Neural progenitor cell (in vitro differentiated cells): ENCODE measurements around the gene ARSH. TPM values are rescaled to one million over a fixed set of nuclear protein-coding genes. Genes with fewer than 3 reads are reported as not detected.
A peak's percentile ranks its signal among the peaks of the same experiment; 100 is the strongest.

Experiments used
- DNase-seq: peaks from one replicate; pipeline ENCODE4 v3.0.0-alpha.2; 2016; ENCODE audit warnings: low spot score
- H2AFZ ChIP-seq: fragments of 200-600 bp; sonication (generic); replicated peaks from 2 replicates; pipeline ENCODE4 v1.6.1; 2016; ENCODE audit warnings: antibody characterized with exemption
- H3F3A ChIP-seq: fragments of 200-600 bp; sonication (generic); 2 replicates; pipeline ENCODE4 v1.6.1; 2016; ENCODE audit warnings: antibody characterized with exemption, low read depth
- H3K27ac ChIP-seq: fragments of 200-600 bp; sonication (generic); 2 replicates; pipeline ENCODE4 v1.5.1; 2016; ENCODE audit warnings: mild to moderate bottlenecking
- H3K27me3 ChIP-seq: fragments of 200-600 bp; sonication (generic); 2 replicates; pipeline ENCODE4 v1.6.1; 2016; ENCODE audit warnings: mild to moderate bottlenecking, moderate library complexity
- H3K36me3 ChIP-seq: fragments of 200-600 bp; sonication (generic); 2 replicates; pipeline ENCODE4 v1.5.1; 2016
- H3K4me1 ChIP-seq: fragments of 200-600 bp; sonication (generic); 2 replicates; pipeline ENCODE4 v1.6.1; 2016; ENCODE audit warnings: mixed run types
- H3K4me2 ChIP-seq: fragments of 200-600 bp; sonication (generic); 2 replicates; pipeline ENCODE4 v1.6.1; 2016
- H3K4me3 ChIP-seq: fragments of 200-600 bp; sonication (generic); 2 replicates; pipeline ENCODE4 v1.5.1; 2016
- H3K79me2 ChIP-seq: fragments of 200-600 bp; sonication (generic); 2 replicates; pipeline ENCODE4 v1.6.1; 2016; ENCODE audit warnings: low read depth
- H3K9ac ChIP-seq: fragments of 200-600 bp; sonication (generic); 2 replicates; pipeline ENCODE4 v1.6.1; 2016
- H3K9me3 ChIP-seq: fragments of 200-600 bp; sonication (generic); 2 replicates; pipeline ENCODE4 v1.5.1; 2016; ENCODE audit warnings: low read depth
- H4K20me1 ChIP-seq: fragments of 200-600 bp; sonication (generic); 2 replicates; pipeline ENCODE4 v1.6.1; 2016; ENCODE audit warnings: low read depth
- H3K27ac Mint-ChIP-seq: 3 replicates; pipeline ENCODE4 v1.8.0; 2021; ENCODE audit warnings: mixed read lengths
- H3K27me3 Mint-ChIP-seq: 2 replicates; pipeline ENCODE4 v1.8.0; 2022; ENCODE audit warnings: low read depth, mild to moderate bottlenecking, inconsistent platforms, moderate library complexity, mixed read lengths; ENCODE audit not compliant: insufficient read depth
- H3K36me3 Mint-ChIP-seq: 3 replicates; pipeline ENCODE4 v1.8.0; 2021; ENCODE audit warnings: mixed read lengths
- H3K4me1 Mint-ChIP-seq: 3 replicates; pipeline ENCODE4 v1.8.0; 2021; ENCODE audit warnings: mixed read lengths
- H3K4me3 Mint-ChIP-seq: 3 replicates; pipeline ENCODE4 v1.8.0; 2021; ENCODE audit warnings: mild to moderate bottlenecking, moderate library complexity, mixed read lengths
- H3K9me3 Mint-ChIP-seq: 3 replicates; pipeline ENCODE4 v1.8.0; 2020; ENCODE audit warnings: mixed read lengths
- CTCF ChIP-seq: fragments of 200-600 bp; sonication (generic); IDR thresholded peaks from 2 replicates; pipeline ENCODE4 v1.5.1; 2017; ENCODE audit warnings: antibody characterized with exemption, mild to moderate bottlenecking
- EZH2 ChIP-seq: fragments of 200-600 bp; sonication (generic); IDR thresholded peaks from 2 replicates; pipeline ENCODE4 v1.6.1; 2017; ENCODE audit warnings: antibody characterized with exemption, mild to moderate bottlenecking, moderate library complexity
- EZH2phosphoT487 ChIP-seq: fragments of 200-600 bp; sonication (generic); IDR thresholded peaks from 2 replicates; pipeline ENCODE4 v1.6.1; 2017; ENCODE audit warnings: antibody characterized with exemption
- small RNA-seq: library from RNA; depleted of rRNA; stranded (forward); fragments of <200 nt; gene quantifications from one replicate; pipeline ENCODE3, GENCODE V24; 2015
- total RNA-seq: library from RNA; depleted of rRNA; stranded (reverse); fragments of >200 nt; gene quantifications from 2 replicates; pipeline ENCODE4 v1.2.3, GENCODE V29; 2015; ENCODE audit warnings: low replicate concordance

Gene ARSH
- total RNA-seq, 1 donor from 2014 or later: not detected

GRCh38 chrX:3066555-3066954, 60.2 kb downstream of the ARSH start:
- no peaks in the 10 kb centered on the region for H3K36me3 Mint-ChIP-seq
- Histone ChIP-seq H3K9me3 (no peaks in the 10 kb centered on the region), H2AFZ (peak overlapping the region; percentile 72), H3K27ac (no peak overlapping the region), H3K79me2 (no peaks in the 10 kb centered on the region), H3F3A (no peaks in the 10 kb centered on the region), H3K27me3 (no peaks in the 10 kb centered on the region), H3K4me3 (no peak overlapping the region), H3K9ac (no peak overlapping the region), H3K4me2 (peak overlapping the region; percentile 22), H3K36me3 (no peaks in the 10 kb centered on the region), H4K20me1 (no peaks in the 10 kb centered on the region), H3K4me1 (no peaks in the 10 kb centered on the region)
- TF ChIP-seq CTCF (no peak), EZH2phosphoT487 (no peak), EZH2 (no peak)
- peak; percentile 7 for DNase-seq
- H3K9me3 Mint-ChIP-seq: peaks cover 8% of the 10 kb centered on the region
- peaks cover 2% of the 10 kb centered on the region for H3K27me3 Mint-ChIP-seq
- H3K27ac Mint-ChIP-seq: no peak overlapping the region
- H3K4me1 Mint-ChIP-seq: no peaks in the 10 kb centered on the region
- H3K4me3 Mint-ChIP-seq: no peak overlapping the region

- Mint-ChIP-seq H3K27ac (no peak overlapping the region), H3K9me3 (no peaks in the 10 kb centered on the region), H3K4me3 (no peak overlapping the region), H3K36me3 (no peaks in the 10 kb centered on the region), H3K27me3 (peaks cover 5% of the 10 kb centered on the region), H3K4me1 (no peaks in the 10 kb centered on the region)
- Histone ChIP-seq H3K4me3 (no peak overlapping the region), H3K4me2 (no peak overlapping the region), H2AFZ (peak overlapping the region; percentile 15), H4K20me1 (no peaks in the 10 kb centered on the region), H3K27me3 (peaks cover 22% of the 10 kb centered on the region), H3F3A (peaks cover 4% of the 10 kb centered on the region), H3K27ac (no peak overlapping the region), H3K4me1 (no peaks in the 10 kb centered on the region), H3K36me3 (no peaks in the 10 kb centered on the region), H3K9ac (no peak overlapping the region), H3K9me3 (no peaks in the 10 kb centered on the region), H3K79me2 (no peaks in the 10 kb centered on the region)
- no peak for DNase-seq
- TF ChIP-seq EZH2phosphoT487 (no peak), EZH2 (no peak), CTCF (no peak)
Measured at GRCh38 chrX:3075959-3076358, 69.6 kb downstream of the ARSH start.

- Histone ChIP-seq H3F3A (peaks cover 4% of the 10 kb centered on the region), H3K4me2 (no peak overlapping the region), H3K9me3 (no peaks in the 10 kb centered on the region), H3K36me3 (no peaks in the 10 kb centered on the region), H3K79me2 (no peaks in the 10 kb centered on the region), H3K27ac (no peak overlapping the region), H3K4me1 (no peaks in the 10 kb centered on the region), H4K20me1 (no peaks in the 10 kb centered on the region), H2AFZ (peak overlapping the region; percentile 15), H3K27me3 (peaks cover 22% of the 10 kb centered on the region), H3K9ac (no peak overlapping the region), H3K4me3 (no peak overlapping the region)
- peaks cover 5% of the 10 kb centered on the region for H3K27me3 Mint-ChIP-seq
- no peaks in the 10 kb centered on the region for H3K9me3 Mint-ChIP-seq
- no peak overlapping the region for H3K27ac Mint-ChIP-seq
- DNase-seq: peak; percentile 7
- no peaks in the 10 kb centered on the region for H3K4me1 Mint-ChIP-seq
- H3K36me3 Mint-ChIP-seq: no peaks in the 10 kb centered on the region
- no peak overlapping the region for H3K4me3 Mint-ChIP-seq
- TF ChIP-seq EZH2phosphoT487 (no peak), EZH2 (no peak), CTCF (no peak)
Measured at GRCh38 chrX:3076416-3076991, 70.2 kb downstream of the ARSH start.

Small RNA genes lying within 50 kb of the gene (small RNA-seq; reads per million reads assigned to genes)
- gene RN7SL578P: not detected

Other genes starting within 250 kb of the ARSH start
- gene GYG2, start 177.6 kb upstream of the ARSH start, total RNA-seq: 44.4 and 65.6 TPM in 2 replicates
- 4.3 and 6.2 TPM in 2 replicates for gene ARSD, start 77.2 kb upstream of the ARSH start, total RNA-seq
- gene ARSF, start 34.9 kb downstream of the ARSH start, total RNA-seq: not detected in 2 replicates